Endothelial cell of umbilical vein (primary cell): ENCODE results near the gene ZHX3. TPM values are rescaled to one million over a fixed set of nuclear protein-coding genes. Genes with fewer than 3 reads are reported as not detected.

Experiments used
- BruUV-seq: library from RNA; stranded (reverse); fragments of 400-500 nt; replicated peaks from 2 replicates; lab custom pipeline; 2021; lab: Mats Ljungman, UMichigan
- CTCF ChIA-PET: fragments of 300-600, 350-600 bp; sonication (Branson Sonifier 250); formaldehyde crosslinking; loops from one replicate; lab custom pipeline; 2021; ENCODE audit warnings: antibody characterized with exemption, inconsistent platforms; lab: Charles Lee
- POLR2A ChIA-PET: fragments of 300-600, 350-600 bp; sonication (Branson Sonifier 250); formaldehyde crosslinking; loops from one replicate; lab custom pipeline; 2021; ENCODE audit warnings: antibody characterized with exemption, inconsistent platforms; lab: Charles Lee
- DNase-seq: peaks from one replicate; pipeline ENCODE4 v3.0.0-alpha.2; 2011; ENCODE audit warnings: low read depth, low spot score
- FAIRE-seq: peaks from 2 replicates; lab custom pipeline; 2011; peaks lifted over from hg19 to GRCh38; lab: Jason Lieb, UNC
- H2AFZ ChIP-seq: 2 replicates; pipeline ENCODE4 v1.6.0; 2012; ENCODE audit warnings: low read depth, low read length, control low read depth, inconsistent platforms
- H3K27ac ChIP-seq: 2 replicates; pipeline ENCODE4 v1.5.1; 2011; ENCODE audit warnings: low read depth, mild to moderate bottlenecking, control low read depth, low read length, moderate library complexity; ENCODE audit not compliant: insufficient read depth
- H3K27me3 ChIP-seq, 2 experiments: 2 replicates each; pipeline versions ENCODE4 v1.6.0 to v1.6.1; 2011; ENCODE audit warnings: low read length in 2 of 2, mixed read lengths in 1 of 2; ENCODE audit not compliant: control insufficient read depth in 2 of 2, insufficient read depth in 2 of 2
- H3K36me3 ChIP-seq, 2 experiments: 2 replicates in 1 of 2; 3 replicates in 1 of 2; pipeline ENCODE4 v1.5.1; 2011; ENCODE audit warnings: low read length in 2 of 2, mild to moderate bottlenecking in 1 of 2, moderate library complexity in 1 of 2; ENCODE audit not compliant: control insufficient read depth in 2 of 2, insufficient read depth in 2 of 2; ENCODE audit errors: extremely low read depth in 1 of 2
- H3K4me1 ChIP-seq: 3 replicates; pipeline ENCODE4 v1.5.1; 2011; ENCODE audit warnings: mild to moderate bottlenecking, low read length; ENCODE audit not compliant: control insufficient read depth, insufficient read depth; ENCODE audit errors: extremely low read depth
- H3K4me2 ChIP-seq: 2 replicates; pipeline ENCODE4 v1.6.1; 2011; ENCODE audit warnings: low read length, control low read depth, mixed read lengths; ENCODE audit not compliant: insufficient read depth
- H3K4me3 ChIP-seq, 3 experiments: fragments of 200-600 bp in 1 of 3; sonication (generic), shearing (Covaris generic) in 1 of 3; replicated peaks in 1 of 3; 2 replicates each; pipeline ENCODE4 v1.5.1; 2011 to 2016; ENCODE audit warnings: control low read depth in 3 of 3, low read length in 3 of 3, mild to moderate bottlenecking in 2 of 3, inconsistent platforms in 1 of 3, low read depth in 1 of 3, moderate library complexity in 1 of 3; ENCODE audit not compliant: insufficient read depth in 1 of 3
- H3K79me2 ChIP-seq: 2 replicates; pipeline ENCODE4 v1.6.0; 2012; ENCODE audit warnings: low read length, inconsistent platforms; ENCODE audit not compliant: control insufficient read depth, insufficient read depth
- H3K9ac ChIP-seq: replicated peaks from 2 replicates; pipeline ENCODE3; 2011; ENCODE audit warnings: low read length, control low read depth; ENCODE audit not compliant: insufficient read depth; ENCODE audit errors: extremely low read depth
- H3K9me1 ChIP-seq: replicated peaks from 3 replicates; pipeline ENCODE4 v1.6.0; 2011; ENCODE audit warnings: mild to moderate bottlenecking, low read length; ENCODE audit not compliant: control insufficient read depth, insufficient read depth; ENCODE audit errors: extremely low read depth
- H3K9me3 ChIP-seq: replicated peaks from 2 replicates; pipeline ENCODE4 v1.5.1; 2012; ENCODE audit warnings: low read length, inconsistent platforms; ENCODE audit not compliant: control insufficient read depth, insufficient read depth
- H4K20me1 ChIP-seq: replicated peaks from 2 replicates; pipeline ENCODE3; 2011; ENCODE audit warnings: mild to moderate bottlenecking, low read length; ENCODE audit not compliant: control insufficient read depth, insufficient read depth; ENCODE audit errors: extremely low read depth
- EZH2 ChIP-seq: IDR thresholded peaks from 2 replicates; pipeline ENCODE4 v1.6.1; 2012; ENCODE audit warnings: borderline replicate concordance, low read depth, mild to moderate bottlenecking, moderate library complexity, low read length, inconsistent platforms; ENCODE audit not compliant: severe bottlenecking
- FOS ChIP-seq: IDR thresholded peaks from 2 replicates; pipeline ENCODE4 v1.6.1; 2011; ENCODE audit warnings: mild to moderate bottlenecking, low read length, moderate library complexity, borderline replicate concordance; ENCODE audit not compliant: insufficient read depth
- GATA2 ChIP-seq: IDR thresholded peaks from 2 replicates; pipeline ENCODE4 v1.7.0; 2011; ENCODE audit warnings: low read depth, mild to moderate bottlenecking, moderate library complexity, mixed read lengths, low read length; ENCODE audit not compliant: insufficient read length, insufficient read depth
- JUN ChIP-seq: IDR thresholded peaks from 2 replicates; pipeline ENCODE4 v1.6.1; 2011; ENCODE audit warnings: borderline replicate concordance, low read depth; ENCODE audit not compliant: insufficient read length, insufficient read depth
- MYC ChIP-seq: IDR thresholded peaks from one replicate; pipeline ENCODE4 v1.6.1; 2011; ENCODE audit warnings: mild to moderate bottlenecking, low read depth, low read length
- POLR2A ChIP-seq: IDR thresholded peaks from 2 replicates; pipeline ENCODE4 v1.6.1; 2012; ENCODE audit warnings: low read depth, mild to moderate bottlenecking, control low read depth, low read length
- POLR2AphosphoS5 ChIP-seq: IDR thresholded peaks from 2 replicates; pipeline ENCODE4 v1.6.1; 2012; ENCODE audit warnings: low read depth, mild to moderate bottlenecking, control low read depth, low read length, moderate library complexity; ENCODE audit not compliant: insufficient read depth
- dilution Hi-C: fragments of 300-500 bp; cut with MboI; formaldehyde crosslinking; loops from one replicate; pipeline ENCODE4 v1.15.0; 2019; ENCODE audit warnings: low sequenced_read_pairs; ENCODE audit not compliant: extremely low pct_ligation_motif_present
- intact Hi-C: fragments of 100-400 bp; cut with micrococcal nuclease; formaldehyde crosslinking; loops from one replicate; pipeline ENCODE4 v1.10.0; 2022
- polyA plus RNA-seq, 4 experiments: library from polyadenylated mRNA; depleted of rRNA in 3 of 4; stranded (reverse) in 3 of 4; unstranded in 1 of 4; fragments of >200 nt; gene quantifications; 2 replicates each; pipeline versions ENCODE4 v1.2.1 to v1.2.3, GENCODE V29; 2011 to 2012; ENCODE audit warnings: missing spikeins in 1 of 4
- total RNA-seq: library from RNA; stranded (reverse); gene quantifications from 2 replicates; pipeline ENCODE4 v1.2.3, GENCODE V29; 2021
- TF ChIP-seq, protein P1 (sequence below): IDR thresholded peaks from 2 replicates; pipeline ENCODE4 v1.6.1; 2011; ENCODE audit not compliant: insufficient read depth, insufficient read length
- TF ChIP-seq, protein P2 (sequence below), 2 donors: IDR thresholded peaks; 1 replicate in 1 of 2; 2 replicates in 1 of 2; pipeline ENCODE4 v1.5.1; 2011; ENCODE audit warnings: low read length in 2 of 2, mild to moderate bottlenecking in 2 of 2, moderate library complexity in 2 of 2, control low read depth in 1 of 2, inconsistent platforms in 1 of 2, low read depth in 1 of 2; ENCODE audit not compliant: insufficient read depth in 1 of 2; ENCODE audit errors: extremely low read depth in 1 of 2

ZHX3 gene
- total and polyA plus RNA-seq, 2 donors (not counting 3 experiments of a cell fraction or from before 2014, with no cell fraction given), result 7.4 to 17.8 TPM

DNA sequence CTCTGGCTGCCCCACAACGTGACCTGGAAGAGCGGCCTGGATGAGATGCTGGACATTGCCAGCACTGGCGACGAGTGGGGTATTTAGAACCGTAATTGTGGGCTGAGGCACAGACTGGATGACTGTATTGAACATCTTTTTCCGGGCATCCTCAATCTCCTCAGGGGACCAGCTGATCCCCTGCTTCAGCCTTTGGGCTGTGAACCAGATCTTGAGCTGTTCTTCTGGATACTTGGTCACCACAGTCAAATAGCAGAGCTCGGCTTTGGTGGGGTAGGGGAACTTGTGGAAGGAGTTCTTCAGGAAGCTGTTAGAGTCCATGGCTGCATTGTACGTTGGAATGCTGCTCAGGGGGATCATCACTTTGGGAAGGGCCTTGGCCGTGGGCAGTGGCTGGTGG, 113.9 kb downstream of the ZHX3 start:
- H3K27me3 ChIP-seq, result no peaks in the 10 kb centered on the region
- no peaks in the 10 kb centered on the region for H4K20me1 ChIP-seq
- no peak overlapping the region for H3K27ac ChIP-seq
- H3K4me1 ChIP-seq, result peaks cover 18% of the 10 kb centered on the region
- H3K4me2 ChIP-seq, result no peak overlapping the region
- H3K79me2 ChIP-seq, result no peaks in the 10 kb centered on the region
- no peaks in the 10 kb centered on the region for H3K9me1 ChIP-seq
- POLR2A ChIA-PET, result no interaction called here
- no peaks in the 10 kb centered on the region for H3K36me3 ChIP-seq
- H2AFZ ChIP-seq, result no peak overlapping the region
- no peaks in the 10 kb centered on the region for H3K9me3 ChIP-seq
- CTCF ChIA-PET, result no interaction called here
- intact Hi-C loops (no loop called here), dilution Hi-C loops (no loop called here)
- no peak for DNase-seq
- FAIRE-seq, result no peak
- BruUV-seq, result no TSS peak
- no peak for TF ChIP-seq FOS
- TF ChIP-seq, protein P1, sequence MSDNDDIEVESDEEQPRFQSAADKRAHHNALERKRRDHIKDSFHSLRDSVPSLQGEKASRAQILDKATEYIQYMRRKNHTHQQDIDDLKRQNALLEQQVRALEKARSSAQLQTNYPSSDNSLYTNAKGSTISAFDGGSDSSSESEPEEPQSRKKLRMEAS, result no peak
- TF ChIP-seq POLR2A, result no peak
- no peak for TF ChIP-seq EZH2
- TF ChIP-seq POLR2AphosphoS5, result no peak
- TF ChIP-seq, protein P2, sequence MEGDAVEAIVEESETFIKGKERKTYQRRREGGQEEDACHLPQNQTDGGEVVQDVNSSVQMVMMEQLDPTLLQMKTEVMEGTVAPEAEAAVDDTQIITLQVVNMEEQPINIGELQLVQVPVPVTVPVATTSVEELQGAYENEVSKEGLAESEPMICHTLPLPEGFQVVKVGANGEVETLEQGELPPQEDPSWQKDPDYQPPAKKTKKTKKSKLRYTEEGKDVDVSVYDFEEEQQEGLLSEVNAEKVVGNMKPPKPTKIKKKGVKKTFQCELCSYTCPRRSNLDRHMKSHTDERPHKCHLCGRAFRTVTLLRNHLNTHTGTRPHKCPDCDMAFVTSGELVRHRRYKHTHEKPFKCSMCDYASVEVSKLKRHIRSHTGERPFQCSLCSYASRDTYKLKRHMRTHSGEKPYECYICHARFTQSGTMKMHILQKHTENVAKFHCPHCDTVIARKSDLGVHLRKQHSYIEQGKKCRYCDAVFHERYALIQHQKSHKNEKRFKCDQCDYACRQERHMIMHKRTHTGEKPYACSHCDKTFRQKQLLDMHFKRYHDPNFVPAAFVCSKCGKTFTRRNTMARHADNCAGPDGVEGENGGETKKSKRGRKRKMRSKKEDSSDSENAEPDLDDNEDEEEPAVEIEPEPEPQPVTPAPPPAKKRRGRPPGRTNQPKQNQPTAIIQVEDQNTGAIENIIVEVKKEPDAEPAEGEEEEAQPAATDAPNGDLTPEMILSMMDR (IDR thresholded peaks at IDR 0.05; ENCODE audit: extremely low read depth in 1 of 2, insufficient read depth in 1 of 2, low read depth in 1 of 2, low read length in 2 of 2), result no peak
- no peak for TF ChIP-seq JUN
- TF ChIP-seq MYC, result no peak
- TF ChIP-seq GATA2, result no peak
- H3K9ac ChIP-seq, result no peak overlapping the region
- H3K4me3 ChIP-seq, result no peak overlapping the region
